HEK293T (cell line): ENCODE results near the gene ADAMTS19.

Source experiments
- BHLHE40 ChIP-seq: fragments of 450-650 bp; IDR thresholded peaks from 2 replicates; pipeline ENCODE4 v1.6.1; 2016; ENCODE audit warnings: mild to moderate bottlenecking, moderate library complexity, borderline replicate concordance
- CTBP1 ChIP-seq: fragments of 450-650 bp; IDR thresholded peaks from 2 replicates; pipeline ENCODE4 v1.6.1; 2016; ENCODE audit warnings: borderline replicate concordance
- FOXA1 ChIP-seq: fragments of 450-650 bp; IDR thresholded peaks from 2 replicates; pipeline ENCODE4 v1.6.1; 2016; ENCODE audit warnings: mild to moderate bottlenecking
- FOXK2 ChIP-seq: fragments of 450-650 bp; IDR thresholded peaks from 2 replicates; pipeline ENCODE4 v1.6.1; 2016; ENCODE audit warnings: mild to moderate bottlenecking
- FOXM1 ChIP-seq: fragments of 450-650 bp; IDR thresholded peaks from 2 replicates; pipeline ENCODE4 v1.6.1; 2017; ENCODE audit warnings: mild to moderate bottlenecking, borderline replicate concordance
- HDGF ChIP-seq: fragments of 450-650 bp; IDR thresholded peaks from 2 replicates; pipeline ENCODE4 v1.6.1; 2017; ENCODE audit warnings: antibody characterized with exemption, borderline replicate concordance
- L3MBTL2 ChIP-seq: fragments of 450-650 bp; conservative IDR thresholded peaks from 2 replicates; pipeline ENCODE4 v1.6.1; 2016; ENCODE audit warnings: mild to moderate bottlenecking
- NFRKB ChIP-seq: fragments of 450-650 bp; IDR thresholded peaks from 2 replicates; pipeline ENCODE4 v1.6.1; 2016; ENCODE audit warnings: mild to moderate bottlenecking, moderate library complexity
- PKNOX1 ChIP-seq: fragments of 450-650 bp; IDR thresholded peaks from 2 replicates; pipeline ENCODE4 v1.6.1; 2016
- SUZ12 ChIP-seq: fragments of 450-650 bp; IDR thresholded peaks from 2 replicates; pipeline ENCODE4 v1.6.1; 2016; ENCODE audit warnings: mild to moderate bottlenecking
- TARDBP ChIP-seq: fragments of 450-650 bp; IDR thresholded peaks from 2 replicates; pipeline ENCODE4 v1.6.1; 2016

- no peak for TF ChIP-seq FOXK2
- TF ChIP-seq TARDBP: no peak
- no peak for TF ChIP-seq FOXM1
- TF ChIP-seq FOXA1: no peak
- TF ChIP-seq BHLHE40: no peak
- no peak for TF ChIP-seq CTBP1
- TF ChIP-seq HDGF: no peak
- TF ChIP-seq PKNOX1: no peak
- no peak for TF ChIP-seq L3MBTL2
- no peak for TF ChIP-seq NFRKB
- TF ChIP-seq SUZ12: no peak
Observed at GRCh38 chr5:129481161-129481560, 21.1 kb downstream of the ADAMTS19 start.
